ENCODE results near the gene CHST7. TPM values are rescaled to one million over a fixed set of nuclear protein-coding genes. Genes with fewer than 3 reads are reported as not detected.
A peak's percentile ranks its signal among the peaks of the same experiment; 100 is the strongest.

Gene CHST7
- total RNA-seq, 1 donor = 6.5 TPM

DNA sequence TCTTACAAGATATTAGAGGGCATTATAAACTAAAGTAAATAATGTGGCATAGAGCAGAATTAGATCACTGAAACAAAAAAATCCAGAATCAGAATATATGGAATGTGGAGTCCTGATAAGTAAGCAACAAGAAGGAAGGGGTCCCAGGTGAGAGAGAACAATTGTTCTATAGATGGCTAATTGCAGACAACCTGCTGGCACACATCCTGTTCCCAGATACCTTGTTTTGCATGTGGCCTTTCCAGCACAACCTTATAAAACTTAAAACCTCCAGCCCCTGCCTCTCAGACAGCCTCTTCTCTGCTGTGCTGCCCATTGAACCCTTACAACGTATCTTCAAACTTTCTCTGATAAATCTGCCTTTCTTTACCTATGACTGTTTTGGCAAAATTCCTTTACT is 23.7 kb upstream of the CHST7 start:
- Histone ChIP-seq H3K79me2 (ENCODE audit: insufficient read depth, low read length) (peaks cover 36% of the 10 kb centered on the region), H2AFZ (ENCODE audit: low read length) (no peak overlapping the region), H3K27ac (ENCODE audit: low read depth, low read length) (no peak overlapping the region), H3K4me1 (ENCODE audit: insufficient read depth, low read length) (peaks cover 22% of the 10 kb centered on the region), H4K20me1 (ENCODE audit: insufficient read depth, low read length) (no peaks in the 10 kb centered on the region), H3K9me3 (ENCODE audit: low read depth, low read length) (no peaks in the 10 kb centered on the region), H3K27me3 (ENCODE audit: insufficient read depth, low read length) (no peaks in the 10 kb centered on the region), H3K4me3 (ENCODE audit: insufficient read depth, low read length) (no peak overlapping the region), H3K36me3 (ENCODE audit: insufficient read depth, low read length) (no peaks in the 10 kb centered on the region), H3K4me2 (ENCODE audit: insufficient read depth, low read length) (no peak overlapping the region)
- TF ChIP-seq, protein P1, sequence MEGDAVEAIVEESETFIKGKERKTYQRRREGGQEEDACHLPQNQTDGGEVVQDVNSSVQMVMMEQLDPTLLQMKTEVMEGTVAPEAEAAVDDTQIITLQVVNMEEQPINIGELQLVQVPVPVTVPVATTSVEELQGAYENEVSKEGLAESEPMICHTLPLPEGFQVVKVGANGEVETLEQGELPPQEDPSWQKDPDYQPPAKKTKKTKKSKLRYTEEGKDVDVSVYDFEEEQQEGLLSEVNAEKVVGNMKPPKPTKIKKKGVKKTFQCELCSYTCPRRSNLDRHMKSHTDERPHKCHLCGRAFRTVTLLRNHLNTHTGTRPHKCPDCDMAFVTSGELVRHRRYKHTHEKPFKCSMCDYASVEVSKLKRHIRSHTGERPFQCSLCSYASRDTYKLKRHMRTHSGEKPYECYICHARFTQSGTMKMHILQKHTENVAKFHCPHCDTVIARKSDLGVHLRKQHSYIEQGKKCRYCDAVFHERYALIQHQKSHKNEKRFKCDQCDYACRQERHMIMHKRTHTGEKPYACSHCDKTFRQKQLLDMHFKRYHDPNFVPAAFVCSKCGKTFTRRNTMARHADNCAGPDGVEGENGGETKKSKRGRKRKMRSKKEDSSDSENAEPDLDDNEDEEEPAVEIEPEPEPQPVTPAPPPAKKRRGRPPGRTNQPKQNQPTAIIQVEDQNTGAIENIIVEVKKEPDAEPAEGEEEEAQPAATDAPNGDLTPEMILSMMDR (IDR thresholded peaks at IDR 0.05; ENCODE audit: extremely low read depth, low read depth, low read length) = no peak
- no peak for DNase-seq (ENCODE audit: insufficient read length, low spot score, missing footprints)

DNA sequence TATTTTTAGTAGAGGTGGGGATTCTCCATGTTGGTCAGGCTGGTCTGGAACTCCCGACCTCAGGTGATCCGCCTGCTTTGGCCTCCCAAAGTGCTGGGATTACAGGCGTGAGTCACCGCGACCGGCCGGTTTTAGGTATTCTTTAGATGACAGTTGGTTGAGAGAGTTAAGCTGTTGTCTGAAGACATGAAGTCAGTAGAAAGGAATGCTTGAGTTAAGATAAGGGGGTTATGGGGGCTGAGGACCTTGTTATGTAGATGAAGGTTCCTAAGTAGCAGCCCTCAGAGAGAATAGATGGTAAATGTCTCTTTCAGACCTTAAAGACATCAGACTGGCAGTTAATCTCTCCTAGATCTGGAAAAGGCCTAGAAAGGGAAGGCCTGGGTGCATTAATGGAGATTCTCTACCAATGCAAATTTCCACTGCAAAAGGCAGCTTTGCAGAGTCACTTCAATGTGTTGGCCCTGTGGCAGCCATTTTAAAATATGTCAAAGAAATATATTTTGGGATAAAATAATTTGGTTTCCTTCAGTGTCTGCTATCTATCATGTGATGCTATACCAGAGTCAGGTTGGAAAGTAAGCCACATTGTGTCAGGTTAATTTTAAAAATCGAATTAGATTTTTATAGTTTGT is 22.0 kb upstream of the CHST7 start:
- Histone ChIP-seq H3K27me3 (ENCODE audit: insufficient read depth, low read length) (no peaks in the 10 kb centered on the region), H3K36me3 (ENCODE audit: insufficient read depth, low read length) (no peaks in the 10 kb centered on the region), H3K79me2 (ENCODE audit: insufficient read depth, low read length) (peaks cover 24% of the 10 kb centered on the region), H3K4me1 (ENCODE audit: insufficient read depth, low read length) (peaks cover 17% of the 10 kb centered on the region), H3K27ac (ENCODE audit: low read depth, low read length) (peak overlapping the region; percentile 61), H3K4me2 (ENCODE audit: insufficient read depth, low read length) (no peak overlapping the region), H3K4me3 (ENCODE audit: insufficient read depth, low read length) (no peak overlapping the region), H4K20me1 (ENCODE audit: insufficient read depth, low read length) (no peaks in the 10 kb centered on the region), H3K9me3 (ENCODE audit: low read depth, low read length) (no peaks in the 10 kb centered on the region), H2AFZ (ENCODE audit: low read length) (no peak overlapping the region)
- DNase-seq (ENCODE audit: insufficient read length, low spot score, missing footprints) = no peak
- TF ChIP-seq, protein P1 (IDR thresholded peaks at IDR 0.05; ENCODE audit: extremely low read depth, low read depth, low read length) = no peak

DNA sequence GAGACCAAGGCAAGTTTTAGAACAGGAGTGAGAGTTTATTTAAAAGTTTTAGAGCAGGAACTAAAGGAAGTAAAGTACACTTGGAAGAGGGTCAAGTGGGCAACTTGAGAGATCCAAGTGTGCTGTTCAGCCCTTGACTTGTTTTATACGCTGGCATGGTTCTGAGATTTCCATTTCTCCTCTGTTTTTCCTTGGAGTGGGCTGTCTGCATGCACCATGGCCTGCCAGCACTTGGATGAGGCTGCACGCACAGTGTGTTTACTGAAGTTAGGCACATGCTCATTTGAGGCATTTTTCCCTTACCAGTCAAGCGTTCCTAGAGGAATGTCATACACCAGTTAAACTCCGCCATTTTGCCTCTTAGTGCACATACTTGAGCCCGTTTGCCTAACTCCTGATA is 19.6 kb upstream of the CHST7 start:
- Histone ChIP-seq H3K79me2 (ENCODE audit: insufficient read depth, low read length) (peaks cover 11% of the 10 kb centered on the region), H3K4me2 (ENCODE audit: insufficient read depth, low read length) (no peak overlapping the region), H3K4me3 (ENCODE audit: insufficient read depth, low read length) (no peak overlapping the region), H3K9me3 (ENCODE audit: low read depth, low read length) (no peaks in the 10 kb centered on the region), H2AFZ (ENCODE audit: low read length) (no peak overlapping the region), H3K27ac (ENCODE audit: low read depth, low read length) (no peak overlapping the region), H3K27me3 (ENCODE audit: insufficient read depth, low read length) (no peaks in the 10 kb centered on the region), H3K4me1 (ENCODE audit: insufficient read depth, low read length) (peaks cover 3% of the 10 kb centered on the region), H3K36me3 (ENCODE audit: insufficient read depth, low read length) (no peaks in the 10 kb centered on the region), H4K20me1 (ENCODE audit: insufficient read depth, low read length) (no peaks in the 10 kb centered on the region)
- no peak for DNase-seq (ENCODE audit: insufficient read length, low spot score, missing footprints)
- TF ChIP-seq, protein P1 (IDR thresholded peaks at IDR 0.05; ENCODE audit: extremely low read depth, low read depth, low read length) = no peak

DNA sequence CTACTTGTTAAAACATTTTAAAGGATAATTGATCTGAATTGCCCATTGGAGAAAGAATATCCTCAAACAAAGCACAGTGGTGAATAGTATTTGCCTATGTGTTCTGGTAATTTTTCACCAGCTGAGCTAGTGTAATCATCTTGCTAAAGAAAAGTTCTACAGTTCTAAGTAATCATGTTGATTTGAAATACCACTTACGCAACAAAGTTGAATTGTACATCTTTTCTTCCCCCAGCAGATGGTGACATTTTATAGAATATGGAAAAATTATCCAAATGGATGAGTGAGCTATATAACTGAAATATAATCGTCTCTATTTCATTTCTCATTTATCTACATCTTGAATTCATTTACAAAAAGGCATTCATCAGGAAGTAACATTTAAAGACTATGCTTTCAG is 18.6 kb upstream of the CHST7 start:
- no peaks in the 10 kb centered on the region for H3K27me3 ChIP-seq (ENCODE audit: insufficient read depth, low read length)
- peak; percentile 92 for DNase-seq (ENCODE audit: insufficient read length, low spot score, missing footprints)
- TF ChIP-seq, protein P1 (IDR thresholded peaks at IDR 0.05; ENCODE audit: extremely low read depth, low read depth, low read length) = peak; percentile 42
- H4K20me1 ChIP-seq (ENCODE audit: insufficient read depth, low read length) = no peaks in the 10 kb centered on the region
- H2AFZ ChIP-seq (ENCODE audit: low read length) = no peak overlapping the region
- peaks cover 3% of the 10 kb centered on the region for H3K79me2 ChIP-seq (ENCODE audit: insufficient read depth, low read length)
- peaks cover 3% of the 10 kb centered on the region for H3K4me1 ChIP-seq (ENCODE audit: insufficient read depth, low read length)
- no peaks in the 10 kb centered on the region for H3K36me3 ChIP-seq (ENCODE audit: insufficient read depth, low read length)
- no peak overlapping the region for H3K27ac ChIP-seq (ENCODE audit: low read depth, low read length)
- H3K9me3 ChIP-seq (ENCODE audit: low read depth, low read length) = no peaks in the 10 kb centered on the region
- no peak overlapping the region for H3K4me2 ChIP-seq (ENCODE audit: insufficient read depth, low read length)
- no peak overlapping the region for H3K4me3 ChIP-seq (ENCODE audit: insufficient read depth, low read length)
